Lower leg skin (tissue), 3 donors: ENCODE measurements around the gene LMF2.

Experiments
- CTCF ChIP-seq, 3 donors: fragments of 450-650 bp; IDR thresholded peaks; one replicate each; pipeline ENCODE4 v1.5.1; 2016; ENCODE audit warnings: antibody characterized with exemption in 3 of 3, mild to moderate bottlenecking in 3 of 3, moderate library complexity in 2 of 3
- POLR2A ChIP-seq, 2 donors: fragments of 450-650 bp; IDR thresholded peaks; one replicate each; pipeline ENCODE4 v1.6.1; 2016 to 2017; ENCODE audit warnings: antibody characterized with exemption in 2 of 2, mild to moderate bottlenecking in 1 of 2, moderate library complexity in 1 of 2

- TF ChIP-seq CTCF (IDR thresholded peaks at IDR 0.05) (no peak), POLR2A (IDR thresholded peaks at IDR 0.05) (no peak)
These were observed 49.2 kb upstream of the LMF2 start for GRCh38 chr22:50556703-50557102.
